Muscle of back (tissue), 11 donors: ENCODE results near the gene TMEM50B. TPM values are rescaled to one million over a fixed set of nuclear protein-coding genes. Genes with fewer than 3 reads are reported as not detected.
"Not testable (repeated sequence)": the region's sequence is repeated elsewhere in the genome, so short reads cannot be mapped to it uniquely, and the experiment has no call there.

Experiments used
- DNase-seq, 3 donors: peaks; one replicate each; pipeline versions ENCODE4 v3.0.0 to v3.0.0-alpha.2; 2013
- polyA plus RNA-seq, 10 donors: library from polyadenylated mRNA; unstranded; fragments of 120-200 nt; gene quantifications; one replicate each; pipeline ENCODE4 v1.2.1, GENCODE V29; 2013; ENCODE audit not compliant: insufficient read length in 10 of 10

The TMEM50B gene
- polyA plus RNA-seq, 10 donors: 18.4 to 38.5 (median 25.4) TPM

DNA sequence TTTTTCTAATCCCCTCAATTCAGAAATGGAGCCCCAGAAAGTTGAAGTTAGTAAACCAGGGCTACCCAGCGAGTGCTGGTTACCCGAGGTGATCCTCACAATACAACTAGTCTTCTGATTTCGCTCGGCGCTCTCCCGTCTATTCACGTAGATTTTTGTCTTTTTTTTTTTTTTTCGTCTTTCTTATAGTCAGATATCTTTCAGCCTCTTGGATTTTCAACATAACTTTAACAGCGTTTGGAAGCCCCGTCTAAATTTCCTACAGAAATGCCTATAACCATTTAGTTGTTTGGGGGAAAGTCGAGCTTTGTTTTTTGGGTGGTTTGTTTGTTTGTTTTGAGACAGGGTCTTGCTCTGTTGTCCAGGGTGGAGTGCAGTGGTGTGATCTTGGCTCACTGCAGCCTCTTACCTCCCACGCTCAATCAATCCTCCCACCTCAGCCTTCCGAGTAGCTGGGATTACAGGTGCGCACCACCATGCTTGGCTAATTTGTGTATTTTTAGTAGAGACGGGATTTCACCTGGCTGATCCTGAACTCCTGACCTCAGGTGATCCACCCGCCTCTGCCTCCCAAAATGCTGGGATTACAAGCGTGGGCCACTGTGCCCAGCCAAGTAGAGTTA, 818 bp upstream of the TMEM50B start:
- DNase-seq: no peak

DNA sequence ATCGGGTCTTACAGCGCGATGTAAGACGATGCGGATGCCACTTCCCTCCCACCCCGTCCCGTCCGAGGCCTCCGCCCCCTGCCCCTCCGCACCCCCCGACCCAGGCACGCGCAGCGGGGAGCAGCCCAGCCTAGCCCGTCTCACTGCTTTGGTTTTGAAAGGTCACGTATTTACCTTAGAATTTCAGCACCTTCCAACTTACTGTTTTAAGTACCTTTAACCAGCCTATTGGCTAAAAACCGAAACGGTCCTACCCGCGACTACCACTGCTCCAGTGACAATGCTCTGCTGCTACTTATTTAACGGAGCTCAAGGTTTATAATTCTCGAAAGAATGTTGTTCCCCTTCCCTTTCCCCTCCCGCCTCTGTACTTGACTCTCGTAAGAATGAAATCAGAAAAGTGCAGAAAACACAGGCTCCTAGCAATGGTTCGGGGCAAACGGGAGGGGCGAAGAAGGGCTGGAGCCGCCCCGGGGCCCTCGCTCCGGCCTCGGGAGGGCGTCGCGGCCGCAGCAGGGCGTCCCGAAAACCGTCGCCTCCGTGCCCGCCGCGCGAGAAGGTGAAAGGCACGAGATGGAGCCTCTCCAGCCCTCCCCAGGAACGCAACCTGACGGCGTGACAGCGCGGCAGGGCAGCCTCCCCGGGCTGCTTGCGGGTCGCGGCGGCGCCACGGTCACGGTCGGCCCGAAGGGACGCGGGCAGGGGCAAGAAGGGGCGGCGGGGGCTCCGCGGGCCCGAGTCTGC, 667 bp downstream of the TMEM50B start:
- DNase-seq: peak in 2 of 3 donors; percentile 14 to 37

DNA sequence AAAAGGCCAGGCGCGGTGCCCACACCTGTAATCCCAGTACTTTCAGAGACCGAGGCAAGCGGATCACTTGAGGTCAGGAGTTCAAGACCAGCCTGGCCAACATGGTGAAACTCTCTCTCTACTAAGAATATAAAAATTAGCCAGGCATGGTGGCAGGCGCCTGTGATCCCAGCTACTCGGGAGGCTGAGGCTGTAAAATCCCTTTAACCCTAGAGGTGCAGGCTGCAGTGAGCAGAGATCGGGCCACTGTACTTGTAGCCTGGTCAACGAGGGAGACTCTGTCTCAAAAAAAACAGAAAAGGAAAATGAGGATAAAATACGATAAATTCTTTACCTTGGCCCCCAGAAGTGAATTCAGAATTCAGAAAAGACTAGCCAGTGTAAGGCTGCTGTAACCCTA, 1.6 kb downstream of the TMEM50B start:
- DNase-seq: no peak

DNA sequence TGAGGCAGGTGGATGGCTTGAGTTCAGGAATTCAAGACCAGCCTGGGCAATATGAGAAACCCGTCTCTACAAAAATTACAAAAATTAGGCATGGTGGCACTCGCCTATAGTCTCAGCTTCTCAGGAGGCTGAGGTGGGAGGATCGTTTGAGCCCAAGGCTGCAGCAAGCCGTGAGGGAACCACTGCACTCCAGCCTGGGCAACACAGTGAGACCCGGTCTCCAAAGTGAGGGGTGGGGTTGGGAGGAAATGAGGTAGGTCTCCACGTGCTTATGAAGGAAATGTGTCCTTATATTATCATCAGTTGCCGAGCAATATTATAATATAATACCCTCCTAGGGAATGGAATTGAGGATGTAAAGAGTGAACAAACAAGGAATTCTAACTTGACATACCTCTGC, 2.7 kb downstream of the TMEM50B start:
- no peak for DNase-seq

DNA sequence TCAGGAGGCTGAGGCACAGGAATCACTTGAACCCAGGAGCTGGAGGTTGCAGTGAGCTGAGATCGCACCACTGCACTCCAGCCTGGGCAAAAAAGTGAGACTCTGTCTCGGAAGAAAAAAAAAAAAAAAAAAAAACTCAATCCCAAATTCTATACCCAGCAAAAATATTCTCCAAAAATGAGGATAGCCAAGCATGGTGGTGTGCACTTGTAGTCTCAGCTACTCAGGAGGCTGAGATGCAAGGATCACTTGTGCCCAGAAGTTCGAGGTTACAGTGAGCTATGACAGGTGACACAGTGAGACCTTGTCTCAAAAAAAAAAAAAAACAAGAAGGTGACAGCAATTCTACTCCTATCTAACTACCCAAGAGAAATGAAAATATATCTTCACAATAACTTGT, 6.4 kb downstream of the TMEM50B start:
- no peak for DNase-seq

DNA sequence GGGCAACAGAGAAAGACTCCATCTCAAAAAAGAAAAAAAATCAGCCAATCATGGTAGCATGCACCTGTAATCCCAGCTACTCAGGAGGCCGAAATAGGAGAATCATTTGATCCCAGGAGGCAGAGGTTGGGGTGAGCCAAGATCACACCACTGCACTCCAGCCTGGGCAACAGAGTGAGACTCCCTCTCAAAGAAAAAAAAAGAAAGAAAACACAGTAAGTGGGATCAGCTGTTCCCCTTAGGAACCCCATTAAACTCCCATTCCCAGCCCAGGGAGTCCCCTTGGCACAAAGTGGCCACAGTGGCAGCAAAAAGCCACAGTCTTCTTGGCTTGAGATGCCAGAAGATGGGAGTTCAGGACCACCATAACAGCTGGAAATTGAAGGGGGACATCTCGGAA, 9.1 kb downstream of the TMEM50B start:
- DNase-seq: no peak

DNA sequence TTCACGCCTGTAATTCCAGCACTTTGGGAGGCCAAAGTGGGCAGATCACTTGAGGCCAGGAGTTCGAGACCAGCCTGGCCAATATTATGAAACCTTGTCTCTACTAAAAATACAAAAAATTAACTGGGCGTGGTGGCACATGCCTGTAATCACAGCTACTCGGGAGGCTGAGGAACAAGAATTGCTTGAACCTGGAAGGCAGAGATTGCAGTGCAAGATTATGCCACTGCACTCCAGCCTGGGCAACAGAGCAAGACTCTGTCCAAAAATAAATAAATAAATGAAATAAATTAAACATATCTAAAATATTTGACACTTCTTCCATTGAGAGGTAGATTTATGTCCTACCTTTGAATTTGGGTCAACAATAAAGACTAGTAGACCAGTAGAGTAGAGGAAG, 10.6 kb downstream of the TMEM50B start:
- not testable (repeated sequence) for DNase-seq

DNA sequence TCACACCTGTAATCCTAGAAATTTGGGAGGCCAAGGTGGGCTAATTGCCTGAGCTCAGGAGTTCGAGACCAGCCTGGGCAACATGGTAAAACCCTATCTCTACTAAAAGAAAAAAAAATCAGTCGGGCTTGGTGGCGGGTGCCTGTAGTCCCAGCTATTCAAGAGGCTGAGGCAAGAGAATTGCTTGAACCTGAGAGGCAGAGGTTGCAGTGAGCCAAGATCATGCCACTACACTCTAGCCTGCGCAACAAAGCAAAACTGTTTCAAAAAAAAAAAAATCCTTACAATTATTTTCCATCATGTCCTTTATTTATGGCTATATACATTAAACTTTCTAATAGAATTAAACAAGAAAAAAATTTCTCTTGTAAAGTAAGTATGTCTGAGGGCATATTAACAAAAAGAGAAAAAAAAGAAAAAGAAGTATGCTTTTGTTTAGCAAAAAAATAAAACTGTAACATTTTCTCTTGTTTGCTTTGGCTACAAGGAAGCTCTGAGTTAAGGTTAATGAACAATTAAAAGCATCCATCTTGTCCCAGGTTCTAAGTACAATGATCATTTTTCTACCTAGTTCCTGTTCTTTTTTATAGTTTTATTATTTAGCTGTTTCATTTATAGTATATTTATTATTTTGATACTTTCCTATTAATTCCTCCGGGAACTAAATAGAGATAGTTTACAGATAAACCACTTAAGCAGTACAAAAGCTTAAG, 18.1 kb downstream of the TMEM50B start:
- no peak for DNase-seq

DNA sequence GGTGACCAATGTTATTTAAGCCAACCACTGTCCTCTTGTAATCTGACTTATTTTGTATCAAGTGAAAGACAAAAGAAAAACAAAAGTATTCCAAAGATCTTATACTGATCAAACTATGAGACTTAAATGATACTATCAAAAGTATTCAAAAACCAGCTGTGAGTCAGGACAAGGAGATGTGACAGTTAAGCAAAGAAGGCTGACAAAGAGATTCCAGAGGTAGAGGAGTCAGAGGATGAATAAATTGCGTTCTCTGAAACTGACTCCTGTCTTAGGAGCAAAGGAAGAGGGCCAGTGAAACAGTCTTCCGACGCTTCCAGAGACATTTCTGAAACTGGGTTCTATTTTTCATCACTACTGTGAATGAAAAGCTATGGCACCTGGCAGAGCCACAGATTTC, 20.9 kb downstream of the TMEM50B start:
- no peak for DNase-seq

DNA sequence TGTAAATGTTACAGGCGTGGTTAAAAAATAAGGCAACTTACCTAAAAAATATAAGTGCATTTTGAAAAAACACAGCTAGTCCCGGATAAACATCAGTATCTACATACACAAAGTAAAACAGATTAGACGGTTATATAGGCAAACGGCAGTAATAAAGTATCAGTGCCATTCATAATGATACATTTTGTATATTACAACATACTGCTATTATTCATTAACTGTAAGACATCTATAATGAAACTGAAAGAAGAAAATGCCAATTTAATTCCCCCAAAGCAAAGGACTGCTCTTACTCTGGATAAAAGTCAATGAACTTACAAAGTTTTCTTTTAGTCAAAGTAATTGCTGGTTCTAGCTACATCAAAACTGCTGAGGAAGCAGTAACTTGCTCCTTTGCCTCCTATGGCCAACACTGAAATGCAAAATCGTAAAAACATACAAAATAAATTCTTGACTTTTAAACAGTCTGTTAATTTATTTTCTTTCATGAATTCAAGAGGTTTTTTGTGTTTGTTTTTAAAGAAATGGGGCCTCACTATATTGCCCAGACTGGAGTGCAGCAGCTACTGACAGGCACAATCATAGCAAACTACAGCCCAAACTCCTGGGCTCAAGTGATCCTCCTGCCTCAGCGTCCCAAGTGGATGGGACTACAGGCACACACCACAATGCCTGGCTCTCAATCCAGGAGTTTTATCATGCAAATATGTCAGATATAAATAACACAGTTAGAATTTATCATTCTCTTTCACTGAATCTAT, 23.9 kb downstream of the TMEM50B start:
- no peak for DNase-seq

DNA sequence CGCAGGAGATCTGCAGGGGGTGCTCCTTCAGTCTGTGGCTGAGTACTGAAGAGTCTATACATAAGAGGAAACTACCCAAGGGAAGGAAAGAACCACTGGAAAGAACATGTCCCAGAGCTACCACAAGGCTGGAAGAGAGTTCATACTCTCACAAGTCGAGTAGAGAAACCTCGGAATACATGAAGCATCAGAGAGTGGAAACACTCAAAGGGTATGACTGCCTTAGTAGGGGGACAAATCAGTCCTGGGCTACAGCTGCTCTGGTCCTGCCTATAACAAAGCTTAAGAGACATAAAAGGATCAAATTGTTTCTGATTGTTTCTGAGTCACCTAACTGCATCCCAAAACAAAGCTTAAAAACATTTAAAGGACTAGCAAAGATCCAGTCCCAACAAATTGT, 27.4 kb downstream of the TMEM50B start:
- DNase-seq: no peak

DNA sequence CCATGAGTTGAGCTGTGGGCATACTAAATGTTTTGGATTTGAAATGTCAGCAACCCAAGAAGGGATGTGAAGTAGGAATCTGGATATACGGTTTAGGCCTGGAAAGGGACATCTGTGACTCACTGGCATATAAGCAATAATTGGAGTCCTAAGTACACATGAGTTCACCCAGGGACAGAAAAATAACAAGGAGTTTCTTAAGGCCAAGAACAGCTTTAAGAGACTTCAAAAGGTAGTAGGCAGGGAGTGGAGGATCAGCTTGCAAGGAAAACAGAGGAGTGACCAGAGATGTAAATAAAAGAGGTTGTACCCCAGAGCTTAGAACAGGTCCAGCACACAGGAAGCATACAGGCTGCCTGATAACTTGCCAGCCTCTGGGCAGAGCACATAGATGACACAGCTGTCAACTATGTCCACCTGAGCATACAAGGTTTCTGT, 28.1 kb downstream of the TMEM50B start:
- DNase-seq: no peak

DNA sequence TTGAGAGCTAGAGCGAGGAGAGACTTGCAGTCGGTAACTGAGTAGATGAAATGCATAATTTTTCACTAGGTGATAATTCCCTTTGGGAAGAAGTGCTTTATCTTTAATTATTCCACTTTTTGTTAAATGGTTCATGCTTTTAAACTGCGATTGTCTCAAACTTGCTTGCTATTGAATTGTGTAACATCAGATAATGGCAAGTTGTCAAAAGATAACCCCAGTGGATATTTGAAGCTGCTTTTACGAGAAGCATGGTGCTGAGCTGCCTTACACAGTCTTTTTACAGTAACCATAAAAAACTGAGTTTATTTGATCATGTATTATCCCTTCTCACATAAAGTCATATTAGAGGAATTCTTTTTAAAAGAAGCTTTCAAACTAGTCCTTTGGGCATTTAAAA, 30.2 kb downstream of the TMEM50B start:
- DNase-seq: peak in 1 of 3 donors; percentile 41

DNA sequence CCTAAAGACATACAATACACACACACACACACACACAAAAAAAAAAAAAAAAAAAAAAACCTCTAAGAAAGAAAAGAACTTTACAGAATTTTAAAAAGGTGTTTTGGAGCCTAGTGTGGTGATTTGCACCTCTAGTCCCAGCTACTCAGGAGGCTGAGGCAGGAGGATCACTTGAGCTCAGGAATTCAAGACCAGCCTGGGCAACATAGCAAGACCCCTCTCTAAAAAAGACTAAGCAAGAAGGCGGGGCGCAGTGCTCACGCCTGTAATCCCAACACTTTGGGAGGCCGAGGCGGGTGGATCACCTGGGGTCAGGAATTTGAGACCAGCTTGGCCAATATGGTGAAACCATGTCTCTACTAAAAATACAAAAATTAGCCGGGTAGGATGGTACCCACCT, 33.2 kb downstream of the TMEM50B start:
- not testable (repeated sequence) for DNase-seq

DNA sequence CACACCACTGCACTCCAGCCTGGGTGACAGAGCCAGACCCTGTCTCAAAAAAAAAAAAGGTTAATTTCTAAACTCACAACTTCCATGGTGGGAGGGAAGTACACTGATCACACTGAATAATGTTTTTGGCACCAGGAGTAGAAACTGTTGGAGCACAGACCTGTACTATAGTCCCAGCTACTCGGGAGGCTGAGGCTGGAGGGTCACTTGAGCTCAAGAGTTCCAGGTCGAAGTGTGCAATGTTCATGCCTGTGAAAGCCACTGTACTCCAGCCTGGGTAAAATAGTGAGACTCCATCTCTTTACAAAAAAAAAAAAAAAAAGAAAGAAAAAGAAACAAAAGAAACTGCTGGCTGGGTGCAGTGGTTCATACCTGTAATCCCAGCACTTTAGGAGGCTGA, 35.3 kb downstream of the TMEM50B start:
- no peak for DNase-seq

DNA sequence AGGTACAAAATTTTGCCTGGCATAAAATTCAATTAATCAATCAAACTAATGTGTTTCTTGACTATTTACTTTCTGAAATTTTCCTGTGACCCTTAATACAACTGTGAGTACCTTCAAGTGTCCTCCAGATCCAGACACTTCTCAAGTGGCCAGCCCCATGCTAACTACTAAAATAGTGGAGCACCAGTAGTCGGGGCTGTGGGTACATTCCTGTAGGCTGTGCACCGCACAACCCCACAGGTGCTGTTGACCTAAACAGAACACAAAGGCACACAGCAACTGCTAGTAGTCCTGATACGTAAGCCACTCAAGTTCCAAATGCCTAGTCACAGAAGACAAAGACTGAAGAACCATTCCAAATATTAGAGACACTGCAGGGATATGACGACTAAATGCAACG, 36.6 kb downstream of the TMEM50B start:
- no peak for DNase-seq

DNA sequence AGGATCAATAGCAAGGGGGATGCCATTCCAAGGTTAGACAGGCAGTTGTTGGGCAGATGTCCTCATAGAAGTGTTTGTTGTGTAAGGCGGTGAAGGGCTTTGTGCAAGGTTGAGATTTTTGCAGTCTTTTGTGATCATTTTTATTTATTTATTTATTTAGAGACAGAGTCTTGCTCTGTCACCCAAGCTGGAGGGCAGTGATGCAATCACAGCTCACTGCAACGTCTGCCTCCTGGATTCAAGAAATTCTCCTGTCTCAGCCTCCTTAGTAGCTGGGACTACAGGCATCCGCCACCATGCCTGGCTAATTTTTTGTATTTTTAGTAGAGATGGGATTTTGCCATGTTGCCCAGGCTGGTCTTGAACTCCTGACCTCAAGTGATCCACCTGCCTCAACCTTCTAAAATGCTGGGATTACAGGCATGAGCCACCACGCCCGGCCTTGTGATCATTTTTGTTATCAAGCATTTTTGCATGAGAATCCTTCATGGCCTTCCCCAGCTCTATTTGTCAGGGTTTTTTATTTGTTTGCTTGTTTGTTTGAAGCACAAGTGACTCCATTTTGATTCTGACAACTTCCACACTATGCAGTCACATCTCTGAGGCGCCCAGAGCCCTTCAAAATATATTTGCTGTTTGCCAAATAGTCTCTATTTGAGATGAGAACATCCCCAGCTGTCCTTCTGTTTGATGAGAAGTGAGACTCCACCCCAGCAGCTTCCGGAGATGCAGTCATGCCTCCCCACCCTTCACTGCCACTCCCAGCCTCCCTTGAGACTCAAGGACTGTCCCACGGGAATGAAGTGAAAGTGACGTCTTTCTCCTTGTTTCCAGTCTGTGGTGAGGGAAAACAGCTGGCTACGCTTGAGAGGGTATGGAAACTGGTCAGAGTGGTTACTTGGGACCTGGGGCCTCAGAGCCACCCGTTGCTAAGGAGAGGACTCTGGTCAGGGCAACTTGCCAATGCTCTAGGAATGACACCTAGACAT, 38.0 kb downstream of the TMEM50B start:
- peak in 1 of 3 donors; percentile 47 for DNase-seq

DNA sequence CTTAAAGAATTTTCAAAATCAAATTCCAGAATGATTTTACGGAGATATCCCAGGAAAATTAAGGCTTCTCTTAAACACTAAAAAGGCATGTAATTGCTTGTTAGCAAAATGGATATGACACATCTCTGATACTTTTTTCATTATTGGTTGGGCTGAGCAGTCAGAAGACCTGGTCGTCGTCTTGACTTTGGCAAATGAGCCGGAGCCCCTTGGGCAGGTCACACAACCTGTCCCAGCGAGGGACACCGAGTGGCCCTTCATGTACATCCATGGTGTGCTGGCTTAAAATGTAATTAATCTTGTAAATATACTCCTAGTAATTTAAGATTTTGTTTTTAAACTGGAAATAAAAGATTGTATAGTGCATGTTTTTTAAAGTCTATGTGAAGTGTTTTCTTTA, 42.6 kb downstream of the TMEM50B start:
- no peak for DNase-seq

DNA sequence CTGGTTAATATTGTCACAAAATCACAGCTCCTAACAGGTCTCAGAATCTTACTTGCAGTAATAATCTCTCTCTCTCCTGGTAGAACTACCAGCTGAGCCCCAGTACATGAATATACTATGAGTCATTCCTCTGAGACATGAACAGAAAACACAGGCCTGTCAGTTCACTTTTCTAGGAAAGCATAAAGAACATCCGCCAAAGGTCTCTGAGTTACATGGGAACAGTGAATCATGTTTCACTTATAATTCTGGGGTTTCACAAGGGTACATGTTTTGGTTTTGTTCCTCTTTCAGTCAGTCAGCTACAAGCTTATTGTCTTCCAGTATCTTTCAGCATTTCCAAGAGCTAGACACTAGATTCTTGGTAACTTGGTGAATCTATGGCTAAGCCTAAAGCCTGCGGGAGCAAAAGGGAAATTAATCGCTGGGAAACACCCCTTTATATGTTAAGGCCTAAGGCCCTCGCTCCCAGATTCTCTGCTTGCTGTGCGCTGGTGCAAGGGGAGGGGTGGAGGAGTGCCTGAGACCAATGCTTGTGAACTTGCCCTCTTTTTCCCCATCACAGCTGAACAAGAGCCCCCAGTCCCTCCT, 44.9 kb downstream of the TMEM50B start:
- peak in 1 of 3 donors; percentile 63 for DNase-seq

DNA sequence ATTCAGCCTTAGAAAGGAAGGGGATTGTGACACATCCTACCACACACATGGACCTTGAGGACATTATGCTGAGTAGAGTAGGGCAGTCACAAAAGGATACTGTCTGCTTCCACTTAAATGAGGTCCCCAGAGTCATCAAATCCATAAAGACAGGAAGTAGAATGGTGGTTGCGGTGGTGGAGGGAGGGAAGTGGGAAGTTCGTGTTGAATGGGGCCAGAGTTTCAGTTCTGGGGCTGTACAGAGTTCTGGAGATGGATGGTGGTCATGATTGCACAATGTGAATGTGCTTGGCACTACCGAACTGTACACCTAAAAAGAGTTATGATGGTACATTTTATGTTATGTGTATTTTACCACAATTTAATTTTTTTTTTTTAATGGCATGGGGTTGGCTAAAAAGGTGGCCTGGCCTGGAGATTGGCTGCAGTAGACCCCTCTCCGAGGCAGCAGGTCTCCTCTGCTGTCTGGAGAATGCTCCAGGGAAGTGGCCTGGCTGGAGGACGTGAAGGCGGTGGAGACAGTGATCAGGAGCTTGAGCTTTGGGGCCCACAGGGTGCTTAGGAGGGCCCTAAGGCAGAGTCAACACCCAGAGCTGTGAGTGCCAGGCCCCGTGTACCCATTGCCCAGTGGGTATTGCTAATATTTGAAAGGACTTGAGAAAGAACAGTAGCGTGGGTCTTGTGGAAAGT, 46.2 kb downstream of the TMEM50B start:
- DNase-seq: no peak
